Germinal center (tissue), 1 donor: ENCODE data around the gene TMC6.

Source experiments
- DNase-seq: peaks from one replicate; pipeline ENCODE4 v3.0.0; 2012; ENCODE audit warnings: mixed read lengths, low spot score

Gene TMC6

DNA sequence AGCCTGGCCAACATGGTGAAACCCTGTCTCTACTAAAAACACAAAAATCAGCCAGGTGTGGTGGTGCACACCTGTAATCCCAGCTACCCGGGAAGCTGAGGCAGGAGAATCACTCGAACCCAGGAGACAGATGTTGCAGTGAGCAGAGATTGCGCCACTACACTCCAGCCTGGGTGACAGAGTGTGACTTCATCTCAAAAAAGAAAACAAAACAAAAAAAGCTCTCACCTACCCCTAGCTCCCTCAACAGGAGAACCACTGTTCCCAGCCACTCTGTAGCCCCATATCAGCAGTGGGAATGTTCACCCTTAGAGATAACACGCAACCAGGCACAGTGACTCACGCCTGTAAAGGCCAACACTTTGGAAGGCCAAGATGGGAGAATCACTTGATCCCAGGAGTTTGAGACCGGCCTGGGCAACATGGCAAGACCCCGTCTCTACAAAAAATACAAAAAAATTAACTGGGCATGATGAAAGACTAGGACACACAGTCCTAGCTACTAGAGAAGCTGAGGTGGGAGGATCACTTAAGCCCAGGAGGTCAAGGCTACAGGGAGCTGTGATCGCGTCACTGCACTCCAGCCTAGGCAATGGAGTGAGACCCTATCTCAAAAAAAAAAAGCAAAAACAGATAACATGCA is 7.4 kb upstream of the TMC6 start:
- DNase-seq, result no peak

DNA sequence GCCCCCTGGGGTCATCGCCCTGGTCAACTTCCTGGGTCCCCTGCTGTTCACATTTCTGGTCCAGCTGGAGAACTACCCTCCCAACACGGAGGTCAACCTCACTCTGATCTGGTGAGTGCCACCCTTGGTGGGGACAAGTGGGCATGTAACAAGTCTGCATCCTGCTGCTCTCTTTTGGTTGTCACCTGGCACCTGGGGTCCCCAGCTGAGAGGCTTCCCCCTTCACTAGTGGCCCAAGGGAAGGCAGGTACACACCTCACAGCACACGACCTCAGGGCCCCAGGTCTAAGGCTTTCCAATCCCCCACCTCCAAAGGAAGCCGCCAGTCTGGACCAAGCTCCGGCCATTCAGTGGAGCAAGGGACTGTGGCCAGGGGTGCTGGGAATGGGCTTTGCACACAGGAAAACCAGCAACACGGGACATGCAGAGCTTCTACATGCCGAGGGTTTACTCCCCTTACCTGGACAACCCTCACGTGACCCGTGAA is 6.4 kb upstream of the TMC6 start:
- DNase-seq, result no peak

DNA sequence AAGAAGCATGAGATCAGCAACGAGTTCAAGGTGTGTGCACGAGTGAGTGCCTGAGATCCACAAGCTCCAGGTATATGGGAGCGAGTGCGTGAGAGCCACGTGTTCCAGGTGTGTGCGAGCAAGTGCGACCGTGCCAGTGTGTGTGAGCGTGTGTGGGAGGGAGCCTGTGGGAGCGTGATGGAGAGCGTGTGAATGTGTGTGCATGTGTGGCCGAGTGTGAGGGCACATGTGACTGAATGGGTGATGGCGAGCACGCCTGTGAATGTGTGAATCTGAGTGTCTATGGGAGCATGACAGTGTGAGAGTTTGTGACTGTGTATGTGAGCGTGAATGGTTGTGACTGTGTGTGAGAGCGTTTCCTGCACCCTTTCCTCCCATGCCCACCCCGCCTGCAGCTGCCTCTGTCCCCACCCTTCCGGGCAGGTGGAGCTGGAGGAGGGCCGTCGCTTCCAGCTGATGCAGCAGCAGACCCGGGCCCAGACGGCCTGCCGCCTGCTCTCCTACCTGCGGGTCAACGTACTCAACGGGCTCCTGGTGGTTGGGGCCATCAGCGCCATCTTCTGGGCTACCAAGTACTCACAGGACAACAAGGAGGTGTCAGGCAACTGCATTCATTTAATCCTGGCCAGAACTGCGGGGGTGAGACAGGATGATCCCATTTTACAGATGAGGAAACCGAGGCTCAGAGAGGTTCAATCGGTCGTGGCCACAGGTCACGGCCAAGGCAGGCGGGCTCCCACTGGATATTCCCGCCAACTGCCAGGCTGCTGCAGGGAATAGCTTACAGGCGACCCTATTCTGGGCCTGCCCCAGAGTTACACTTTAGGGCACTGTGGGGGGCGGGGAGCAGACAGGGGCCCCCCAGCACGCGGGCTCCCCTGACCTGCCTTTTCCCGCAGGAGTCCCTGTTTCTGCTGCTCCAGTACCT is 5.7 kb upstream of the TMC6 start:
- peak; percentile 46 for DNase-seq

- DNase-seq, result no peak
These were observed 4.8 kb upstream of the TMC6 start for GRCh38 chr17:78133179-78133951.

GRCh38 chr17:78132767-78133178 is 4.2 kb upstream of the TMC6 start:
- no peak for DNase-seq

DNA sequence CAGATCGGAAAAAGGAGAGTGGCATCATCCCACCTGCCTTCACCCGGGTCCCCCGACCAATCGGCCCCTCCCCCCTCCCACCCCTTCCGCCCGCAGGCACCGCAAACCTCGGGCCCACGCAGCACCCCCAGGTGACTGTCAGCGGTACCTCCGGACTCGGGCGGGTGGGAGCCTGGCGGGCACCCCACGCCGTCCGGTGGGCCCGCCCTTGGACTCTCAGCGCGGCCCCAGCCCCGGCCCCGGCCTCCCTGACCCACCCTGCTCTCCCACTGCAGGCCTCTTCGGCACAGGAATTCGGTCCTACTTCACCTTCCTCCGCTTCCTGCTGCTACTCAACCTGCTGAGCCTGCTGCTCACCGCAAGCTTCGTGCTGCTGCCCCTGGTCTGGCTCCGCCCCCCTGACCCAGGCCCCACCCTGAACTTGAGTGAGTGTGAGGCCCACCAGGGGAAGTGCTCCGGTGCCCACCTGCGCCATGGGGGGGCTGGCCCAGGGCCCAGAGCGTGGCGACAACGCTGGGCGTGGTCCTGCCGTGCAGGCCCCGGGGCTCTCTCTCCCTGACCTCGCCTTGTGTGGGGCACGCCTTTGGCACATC is 3.6 kb upstream of the TMC6 start:
- DNase-seq, result peak; percentile 85

- peak; percentile 39 for DNase-seq
These were observed 2.9 kb upstream of the TMC6 start for GRCh38 chr17:78131172-78132083.

- DNase-seq, result peak; percentile 80
These were observed 2.0 kb upstream of the TMC6 start, which contains the start of gene TMC8 for GRCh38 chr17:78130437-78131101. TMC8 (plus strand) TSS chr17:78130771; CDS start chr17:78131589, 818 bp downstream.

- DNase-seq, result no peak
These were observed 1.5 kb upstream of the TMC6 start for GRCh38 chr17:78130090-78130436.

- DNase-seq, result peak; percentile 51
These were observed 965 bp upstream of the TMC6 start for GRCh38 chr17:78129351-78130089.

- DNase-seq, result peak; percentile 41
These were observed 536 bp downstream of the TMC6 start for GRCh38 chr17:78127888-78128550.

GRCh38 chr17:78127239-78127887 is 1.2 kb downstream of the TMC6 start:
- DNase-seq, result peak; percentile 52

- no peak for DNase-seq
These were observed 1.7 kb downstream of the TMC6 start for GRCh38 chr17:78126895-78127238.

- no peak for DNase-seq
These were observed 2.3 kb downstream of the TMC6 start for GRCh38 chr17:78125976-78126894.

DNA sequence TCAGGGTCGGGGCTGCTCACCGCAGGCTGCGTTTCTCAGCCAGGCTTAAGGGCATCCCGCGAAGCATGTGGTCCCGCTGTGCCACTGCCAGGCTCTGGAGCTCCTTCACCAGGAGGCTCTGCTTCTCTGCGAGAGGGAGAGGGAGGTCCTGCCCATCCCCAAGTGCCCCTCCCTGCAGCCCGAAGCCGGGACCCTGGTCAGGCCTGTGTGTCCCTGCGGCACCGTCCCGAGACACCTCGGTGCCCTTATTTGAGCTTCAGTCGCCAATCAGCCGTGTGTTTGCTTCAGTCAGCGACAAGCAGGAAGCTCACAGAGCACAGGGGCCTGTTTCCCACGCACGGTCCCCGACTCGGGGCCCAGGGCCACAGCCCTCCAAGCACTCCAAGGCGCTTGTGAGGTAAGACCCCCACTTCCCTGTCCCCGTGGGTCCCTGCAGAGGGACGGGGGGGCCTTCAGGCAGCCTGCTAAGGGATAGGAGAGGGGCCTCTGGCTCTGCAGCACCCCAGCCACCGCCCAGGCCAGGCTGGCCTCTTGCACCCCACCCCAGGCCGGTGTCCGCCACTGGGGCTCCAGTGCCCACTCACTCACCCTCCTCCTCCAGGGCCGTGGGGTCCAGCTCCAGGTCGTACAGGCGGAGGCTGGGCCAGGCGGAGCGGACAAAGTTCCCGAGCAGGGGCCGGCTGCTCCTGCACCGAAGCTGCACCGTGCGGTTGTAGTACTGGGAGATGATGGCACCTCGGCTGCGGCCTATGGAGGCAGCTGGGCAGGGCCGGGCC is 3.2 kb downstream of the TMC6 start:
- DNase-seq, result no peak

GRCh38 chr17:78124836-78125137 is 3.8 kb downstream of the TMC6 start:
- no peak for DNase-seq
